ENCODE measurements around the gene WDR86. TPM values are rescaled to one million over a fixed set of nuclear protein-coding genes. Genes with fewer than 3 reads are reported as not detected.

WDR86 gene
- total RNA-seq, 2 donors from 2014 or later: 8.5 TPM; not detected in 1

DNA sequence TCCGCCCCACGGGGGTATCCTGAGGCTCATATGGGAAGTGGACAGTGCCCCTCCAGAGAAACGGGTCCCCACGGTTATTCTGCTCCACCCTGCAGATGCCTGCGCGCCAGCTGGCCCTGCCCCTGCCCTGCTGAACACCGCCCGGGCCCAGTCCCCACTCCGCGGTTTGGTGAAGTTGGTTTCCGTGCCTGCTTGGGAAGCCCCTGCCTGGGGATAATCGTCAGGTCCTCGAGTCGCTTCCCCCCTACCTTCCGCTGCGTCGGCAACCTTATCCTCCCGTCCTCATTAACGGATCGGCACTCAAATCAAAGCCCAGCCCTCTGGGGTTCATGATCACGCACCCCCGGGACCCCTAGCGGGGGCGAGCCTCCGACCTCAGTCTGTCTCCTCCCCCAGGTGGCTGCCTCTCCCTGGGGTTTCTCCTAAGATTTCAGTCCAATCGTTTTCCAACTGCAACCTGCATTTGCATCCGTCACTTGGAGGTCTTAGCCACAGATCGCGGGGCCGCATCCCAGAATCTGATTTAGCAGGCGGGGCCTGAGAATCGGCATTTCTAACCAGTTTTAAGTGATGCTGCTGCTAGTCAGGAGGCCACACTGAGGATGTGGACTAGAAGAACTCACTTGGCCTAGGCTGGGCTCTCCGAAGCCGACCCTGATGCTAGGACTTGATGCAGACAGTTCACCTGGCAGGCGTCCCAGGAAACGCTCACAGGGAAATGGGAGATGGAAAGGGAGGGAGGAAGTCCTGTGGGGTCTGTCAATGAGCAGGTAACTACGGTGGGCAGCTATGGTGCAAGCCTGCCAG, 27.6 kb downstream of the WDR86 start:
- Histone ChIP-seq H3K4me3 (peak overlapping the region; percentile 63), H3K36me3 (peaks cover 6% of the 10 kb centered on the region), H3K4me1 (ENCODE audit: control insufficient read depth in 1 of 2, low read depth in 2 of 2) (peaks cover 16 to 40% of the 10 kb centered on the region in 2 donors), H3K27me3 (replicated peaks; ENCODE audit: insufficient read depth) (no peaks in the 10 kb centered on the region), H3K9me3 (no peaks in the 10 kb centered on the region), H3K27ac (no peak overlapping the region)
- DNase-seq (ENCODE audit: low spot score) (no peak), ATAC-seq (ENCODE audit: insufficient number of reproducible peaks, low FRiP score, low read depth) (no peak)
- TF ChIP-seq, protein P1, sequence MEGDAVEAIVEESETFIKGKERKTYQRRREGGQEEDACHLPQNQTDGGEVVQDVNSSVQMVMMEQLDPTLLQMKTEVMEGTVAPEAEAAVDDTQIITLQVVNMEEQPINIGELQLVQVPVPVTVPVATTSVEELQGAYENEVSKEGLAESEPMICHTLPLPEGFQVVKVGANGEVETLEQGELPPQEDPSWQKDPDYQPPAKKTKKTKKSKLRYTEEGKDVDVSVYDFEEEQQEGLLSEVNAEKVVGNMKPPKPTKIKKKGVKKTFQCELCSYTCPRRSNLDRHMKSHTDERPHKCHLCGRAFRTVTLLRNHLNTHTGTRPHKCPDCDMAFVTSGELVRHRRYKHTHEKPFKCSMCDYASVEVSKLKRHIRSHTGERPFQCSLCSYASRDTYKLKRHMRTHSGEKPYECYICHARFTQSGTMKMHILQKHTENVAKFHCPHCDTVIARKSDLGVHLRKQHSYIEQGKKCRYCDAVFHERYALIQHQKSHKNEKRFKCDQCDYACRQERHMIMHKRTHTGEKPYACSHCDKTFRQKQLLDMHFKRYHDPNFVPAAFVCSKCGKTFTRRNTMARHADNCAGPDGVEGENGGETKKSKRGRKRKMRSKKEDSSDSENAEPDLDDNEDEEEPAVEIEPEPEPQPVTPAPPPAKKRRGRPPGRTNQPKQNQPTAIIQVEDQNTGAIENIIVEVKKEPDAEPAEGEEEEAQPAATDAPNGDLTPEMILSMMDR (IDR thresholded peaks at IDR 0.05): no peak

DNA sequence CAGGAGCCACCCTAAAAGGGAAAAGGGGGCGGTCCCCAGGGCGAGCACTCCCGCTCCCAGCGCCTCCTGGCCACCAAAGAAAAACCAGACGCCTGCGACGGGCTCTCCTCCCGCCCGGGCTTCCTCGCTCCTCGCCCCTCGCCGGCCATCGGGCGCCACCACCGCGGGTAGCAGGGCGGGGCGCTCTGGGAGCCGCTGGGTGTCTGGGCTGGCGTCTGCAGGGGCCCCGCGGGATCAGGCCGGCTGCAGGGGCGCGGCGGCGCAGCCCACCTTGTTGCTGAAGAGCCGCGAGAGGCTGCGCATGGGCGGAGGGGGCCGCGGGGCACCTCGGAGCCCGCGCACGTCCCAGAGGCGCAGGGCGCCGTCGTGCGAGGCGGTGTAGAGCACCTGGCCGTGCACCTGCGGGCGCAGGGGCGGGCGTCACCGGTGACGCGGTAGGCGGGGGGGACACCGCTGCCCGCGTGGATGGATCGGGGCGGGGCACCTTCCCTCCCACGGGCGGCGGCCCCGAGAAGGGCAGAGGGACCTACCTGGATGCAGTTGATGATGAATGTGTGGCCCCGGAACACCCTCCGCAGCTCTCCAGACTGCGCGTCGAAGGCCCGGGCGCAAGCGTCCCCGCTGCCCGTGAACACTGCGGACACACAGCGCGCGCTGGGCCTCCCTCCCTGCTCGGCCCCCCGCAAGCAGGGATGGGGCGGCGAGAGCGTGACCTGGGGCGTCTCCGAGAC, 28.3 kb downstream of the WDR86 start:
- ATAC-seq (ENCODE audit: insufficient number of reproducible peaks, low FRiP score, low read depth) (no peak), DNase-seq (ENCODE audit: low spot score) (no peak)
- Histone ChIP-seq H3K27me3 (replicated peaks; ENCODE audit: insufficient read depth) (no peaks in the 10 kb centered on the region), H3K36me3 (peaks cover 14% of the 10 kb centered on the region), H3K9me3 (no peaks in the 10 kb centered on the region), H3K4me1 (ENCODE audit: control insufficient read depth in 1 of 2, low read depth in 2 of 2) (peaks cover 15 to 33% of the 10 kb centered on the region in 2 donors), H3K4me3 (peak overlapping the region; percentile 63), H3K27ac (no peak overlapping the region)
- TF ChIP-seq, protein P1 (IDR thresholded peaks at IDR 0.05): no peak

DNA sequence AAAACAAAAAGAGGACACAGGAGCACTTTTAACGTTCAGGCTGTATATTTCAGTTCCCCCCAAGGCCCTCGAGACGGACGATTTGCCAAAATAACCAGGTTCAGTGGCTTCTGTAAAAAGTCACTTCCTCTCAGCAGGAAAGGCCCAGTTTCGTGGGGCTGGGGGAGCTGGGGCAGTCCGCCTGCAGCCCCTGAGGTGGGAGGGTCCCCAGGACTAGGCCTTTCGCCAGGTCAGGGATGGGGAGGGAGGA, 28.8 kb downstream of the WDR86 start:
- H3K27me3 ChIP-seq (replicated peaks; ENCODE audit: insufficient read depth): no peaks in the 10 kb centered on the region
- H3K9me3 ChIP-seq: no peaks in the 10 kb centered on the region
- ATAC-seq (ENCODE audit: insufficient number of reproducible peaks, low FRiP score, low read depth) (no peak), DNase-seq (ENCODE audit: low spot score) (no peak)
- H3K27ac ChIP-seq: no peak overlapping the region
- TF ChIP-seq, protein P1 (IDR thresholded peaks at IDR 0.05): no peak
- peaks cover 10 to 28% of the 10 kb centered on the region in 2 donors for H3K4me1 ChIP-seq (ENCODE audit: control insufficient read depth in 1 of 2, low read depth in 2 of 2)
- peaks cover 19% of the 10 kb centered on the region for H3K36me3 ChIP-seq
- peak overlapping the region; percentile 63 for H3K4me3 ChIP-seq

DNA sequence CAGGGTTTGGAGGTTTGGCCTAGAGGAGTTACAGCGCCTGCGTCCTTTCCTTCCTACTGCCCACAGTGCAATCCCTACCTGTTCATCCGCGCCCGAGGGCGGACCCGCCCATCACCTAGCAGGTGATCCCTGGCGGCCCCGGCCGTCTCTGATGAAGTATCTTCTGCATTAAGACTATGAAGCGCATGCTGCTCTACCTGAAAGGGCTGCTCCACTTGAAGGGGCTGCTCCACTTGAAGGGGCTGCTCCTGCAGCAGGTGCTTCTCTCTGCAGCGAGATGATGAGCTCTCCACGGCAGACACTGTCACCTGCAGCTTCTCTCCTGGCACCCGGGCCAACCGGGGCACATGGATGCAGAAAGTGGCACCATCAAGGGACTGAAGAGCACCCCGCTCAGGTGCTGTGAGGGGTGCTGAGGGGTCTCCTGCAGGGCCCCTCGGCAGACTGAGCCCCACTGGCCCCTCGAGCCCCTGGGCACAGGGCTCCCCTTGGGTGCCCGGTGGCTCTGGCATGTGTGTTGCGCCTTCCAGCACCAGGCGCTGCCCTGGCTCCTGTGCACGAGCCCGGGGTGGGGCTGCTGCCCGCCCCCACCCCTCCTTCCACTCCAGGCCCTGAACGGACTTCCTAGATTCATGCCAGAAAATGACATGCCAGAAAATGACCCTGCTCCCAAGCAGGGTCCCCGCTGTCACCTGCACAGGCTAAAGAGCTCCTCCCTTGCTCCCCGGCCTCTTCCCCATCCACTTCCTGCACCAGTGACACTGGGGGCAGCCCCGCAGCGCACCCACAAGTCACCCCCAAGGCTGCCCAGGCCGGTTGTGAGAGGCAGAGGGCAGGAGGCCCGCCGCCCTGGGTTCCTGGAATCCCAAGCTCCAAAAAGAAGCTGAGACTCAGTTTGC, 29.4 kb downstream of the WDR86 start:
- Histone ChIP-seq H3K27me3 (replicated peaks; ENCODE audit: insufficient read depth) (no peaks in the 10 kb centered on the region), H3K4me3 (no peak overlapping the region), H3K27ac (no peak overlapping the region), H3K4me1 (ENCODE audit: control insufficient read depth in 1 of 2, low read depth in 2 of 2) (peaks cover 10 to 22% of the 10 kb centered on the region in 2 donors), H3K9me3 (no peaks in the 10 kb centered on the region), H3K36me3 (peaks cover 23% of the 10 kb centered on the region)
- ATAC-seq (ENCODE audit: insufficient number of reproducible peaks, low FRiP score, low read depth) (no peak), DNase-seq (ENCODE audit: low spot score) (no peak)
- TF ChIP-seq, protein P1 (IDR thresholded peaks at IDR 0.05): no peak
